ENCODE data around the gene SLC16A7. TPM values are rescaled to one million over a fixed set of nuclear protein-coding genes. Genes with fewer than 3 reads are reported as not detected.

SLC16A7 gene
- total RNA-seq, 4 donors from 2014 or later: 14.9 to 22.2 (median 15.7) TPM

DNA sequence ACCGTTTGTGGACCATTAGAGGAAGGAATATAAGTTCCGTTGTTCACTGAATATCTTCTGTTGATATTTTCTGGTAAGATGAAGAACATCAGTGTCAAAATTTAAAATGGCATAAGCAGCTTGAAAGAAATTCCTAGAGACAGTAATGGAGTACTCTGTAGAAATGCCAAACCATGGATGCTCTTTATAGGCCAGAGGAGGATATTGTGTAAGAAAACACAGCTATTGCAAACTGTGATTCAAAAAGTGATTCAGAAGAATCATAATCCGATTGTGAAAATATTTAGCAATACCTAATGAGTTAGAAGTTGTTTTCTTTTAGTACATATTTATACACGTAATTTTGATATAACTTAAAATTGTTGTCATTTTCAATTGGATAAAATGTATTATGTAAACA, 102.8 kb downstream of the SLC16A7 start:
- Histone ChIP-seq H3K4me3 (replicated peaks in 1 of 3) (no peak overlapping the region), H3K4me1 (no peaks in the 10 kb centered on the region), H3K36me3 (no peaks in the 10 kb centered on the region), H3K27ac (no peak overlapping the region), H3K27me3 (no peaks in the 10 kb centered on the region), H3K9me3 (no peaks in the 10 kb centered on the region)
- intact Hi-C loops (cut with DNase I): no loop called here
- WGBS, 2 donors: 87 to 91% methylated on average over 4 of the region's 4 CpGs
- no peak for DNase-seq
- TF ChIP-seq, protein P1, sequence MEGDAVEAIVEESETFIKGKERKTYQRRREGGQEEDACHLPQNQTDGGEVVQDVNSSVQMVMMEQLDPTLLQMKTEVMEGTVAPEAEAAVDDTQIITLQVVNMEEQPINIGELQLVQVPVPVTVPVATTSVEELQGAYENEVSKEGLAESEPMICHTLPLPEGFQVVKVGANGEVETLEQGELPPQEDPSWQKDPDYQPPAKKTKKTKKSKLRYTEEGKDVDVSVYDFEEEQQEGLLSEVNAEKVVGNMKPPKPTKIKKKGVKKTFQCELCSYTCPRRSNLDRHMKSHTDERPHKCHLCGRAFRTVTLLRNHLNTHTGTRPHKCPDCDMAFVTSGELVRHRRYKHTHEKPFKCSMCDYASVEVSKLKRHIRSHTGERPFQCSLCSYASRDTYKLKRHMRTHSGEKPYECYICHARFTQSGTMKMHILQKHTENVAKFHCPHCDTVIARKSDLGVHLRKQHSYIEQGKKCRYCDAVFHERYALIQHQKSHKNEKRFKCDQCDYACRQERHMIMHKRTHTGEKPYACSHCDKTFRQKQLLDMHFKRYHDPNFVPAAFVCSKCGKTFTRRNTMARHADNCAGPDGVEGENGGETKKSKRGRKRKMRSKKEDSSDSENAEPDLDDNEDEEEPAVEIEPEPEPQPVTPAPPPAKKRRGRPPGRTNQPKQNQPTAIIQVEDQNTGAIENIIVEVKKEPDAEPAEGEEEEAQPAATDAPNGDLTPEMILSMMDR (IDR thresholded peaks at IDR 0.05): no peak
- TF ChIP-seq POLR2A (IDR thresholded peaks at IDR 0.05): no peak

DNA sequence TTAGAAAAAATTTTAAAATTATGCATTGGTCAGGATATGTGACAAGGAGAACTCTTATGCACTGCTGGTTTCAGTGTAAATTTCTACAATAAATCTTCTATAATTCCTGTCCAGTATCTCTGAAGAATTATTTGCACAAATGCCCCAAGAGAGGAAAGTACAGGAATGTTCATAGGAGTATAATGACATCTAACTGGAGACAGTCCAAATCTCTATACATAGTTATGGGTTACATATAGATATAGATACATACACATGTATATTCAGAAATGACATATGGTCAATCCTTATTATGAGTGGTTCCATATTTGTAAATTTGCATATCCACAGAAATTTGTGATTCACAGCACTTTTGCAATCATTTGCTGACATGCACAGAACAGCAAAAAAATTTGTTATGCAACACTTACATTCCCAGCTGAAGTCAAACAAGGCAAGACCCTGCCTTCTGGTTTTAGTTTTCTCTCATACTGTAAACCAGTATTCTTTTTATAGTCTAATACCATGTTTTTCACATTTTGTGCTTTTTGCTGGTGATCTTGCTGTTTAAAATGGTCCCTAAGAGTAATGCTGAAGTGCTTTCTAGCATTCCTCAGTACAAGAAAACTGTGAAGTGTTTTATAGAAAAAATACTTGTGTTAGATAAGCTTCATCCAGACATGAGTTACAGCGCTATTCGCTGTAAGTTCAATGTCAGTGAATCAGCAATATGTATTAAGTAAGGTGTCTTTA, 103.8 kb downstream of the SLC16A7 start:
- H3K4me3 ChIP-seq (replicated peaks in 1 of 3): no peak overlapping the region
- no peak for DNase-seq

DNA sequence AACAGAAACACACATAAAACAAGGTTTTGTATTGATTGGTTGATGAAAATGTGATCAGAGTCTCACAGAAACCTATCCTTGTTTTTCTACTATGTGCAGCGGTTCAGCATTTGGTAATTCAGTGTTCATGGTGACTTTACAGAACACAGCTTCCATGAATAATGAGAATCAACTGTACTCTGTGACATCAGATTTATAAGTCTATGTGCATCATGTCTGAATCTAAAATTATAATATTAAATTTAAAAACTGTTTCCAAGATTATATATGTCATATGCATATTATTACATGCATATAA, 104.3 kb downstream of the SLC16A7 start:
- intact Hi-C loops (cut with DNase I): no loop called here
- Histone ChIP-seq H3K27me3 (no peaks in the 10 kb centered on the region), H3K9me3 (no peaks in the 10 kb centered on the region), H3K27ac (no peak overlapping the region), H3K4me3 (replicated peaks in 1 of 3) (no peak overlapping the region), H3K36me3 (no peaks in the 10 kb centered on the region), H3K4me1 (no peaks in the 10 kb centered on the region)
- no peak for DNase-seq
- TF ChIP-seq, protein P1 (IDR thresholded peaks at IDR 0.05): no peak
- TF ChIP-seq POLR2A (IDR thresholded peaks at IDR 0.05): no peak
- WGBS, 2 donors: 82 to 89% methylated on average over 1 of the region's 1 CpG

More for the DNA sequence above, 103.8 kb downstream of the SLC16A7 start:
- Histone ChIP-seq H3K36me3 (no peaks in the 10 kb centered on the region), H3K4me1 (no peaks in the 10 kb centered on the region), H3K9me3 (no peaks in the 10 kb centered on the region), H3K27me3 (no peaks in the 10 kb centered on the region), H3K27ac (no peak overlapping the region)
- WGBS, 2 donors: 33 to 56% methylated on average over 2 of the region's 2 CpGs
- TF ChIP-seq POLR2A (IDR thresholded peaks at IDR 0.05): no peak
- TF ChIP-seq, protein P1 (IDR thresholded peaks at IDR 0.05): no peak
- intact Hi-C loops (cut with DNase I): no loop called here

DNA sequence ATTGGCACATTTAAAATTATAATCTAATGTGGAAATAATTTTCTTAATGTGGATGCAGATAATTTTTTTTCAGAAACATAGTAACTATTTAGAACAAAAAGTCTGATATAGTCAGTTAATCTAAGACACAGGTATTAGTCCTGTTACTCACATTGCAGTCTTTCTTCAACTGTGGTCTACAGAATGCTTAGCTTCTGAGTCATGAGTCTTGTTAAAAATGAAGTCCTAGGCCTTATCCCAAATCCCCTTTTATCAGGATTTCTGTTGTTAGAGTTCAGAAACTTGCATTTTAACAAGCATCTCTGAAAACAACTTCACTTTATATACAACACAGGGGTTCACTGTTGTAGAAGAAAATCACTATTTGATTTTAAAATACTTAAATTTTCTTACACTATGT, 112.2 kb downstream of the SLC16A7 start:
- no peak for DNase-seq
- TF ChIP-seq POLR2A (IDR thresholded peaks at IDR 0.05): no peak
- TF ChIP-seq, protein P1 (IDR thresholded peaks at IDR 0.05): no peak
- H3K9me3 ChIP-seq: no peaks in the 10 kb centered on the region
- H3K36me3 ChIP-seq: no peaks in the 10 kb centered on the region
- H3K27me3 ChIP-seq: no peaks in the 10 kb centered on the region
- H3K4me1 ChIP-seq: no peaks in the 10 kb centered on the region
- intact Hi-C loops (cut with DNase I): no loop called here
- H3K4me3 ChIP-seq (replicated peaks in 1 of 3): no peak overlapping the region
- no peak overlapping the region for H3K27ac ChIP-seq

DNA sequence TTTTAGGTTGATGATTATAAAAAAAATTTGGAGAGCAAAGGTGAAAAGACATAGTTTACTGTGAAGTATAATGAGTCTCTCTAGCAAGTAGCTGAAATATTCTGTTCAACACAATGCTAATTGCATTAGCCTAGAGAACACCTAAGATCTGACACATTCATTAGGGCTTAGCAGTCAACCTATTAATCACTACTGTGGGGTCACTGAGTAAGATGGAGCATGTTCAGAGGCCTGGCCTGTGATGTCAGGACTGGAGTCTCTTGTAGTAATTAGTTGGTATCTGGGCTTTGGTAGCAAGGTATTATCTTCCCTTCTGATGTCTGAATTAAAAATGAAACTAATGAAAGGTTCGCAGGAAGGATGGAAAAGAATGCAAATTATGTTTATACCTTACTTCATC, 112.7 kb downstream of the SLC16A7 start:
- Histone ChIP-seq H3K4me1 (no peaks in the 10 kb centered on the region), H3K9me3 (no peaks in the 10 kb centered on the region), H3K4me3 (replicated peaks in 1 of 3) (no peak overlapping the region), H3K27me3 (no peaks in the 10 kb centered on the region), H3K27ac (no peak overlapping the region), H3K36me3 (no peaks in the 10 kb centered on the region)
- TF ChIP-seq, protein P1 (IDR thresholded peaks at IDR 0.05): no peak
- TF ChIP-seq POLR2A (IDR thresholded peaks at IDR 0.05): no peak
- 91 to 92% methylated on average over 1 of the region's 1 CpG for WGBS, 2 donors
- no peak for DNase-seq
- intact Hi-C loops (cut with DNase I): no loop called here

All from thyroid gland (tissue), 4 donors.